ENCODE data around the gene CX3CR1. TPM values are rescaled to one million over a fixed set of nuclear protein-coding genes. Genes with fewer than 3 reads are reported as not detected.

The CX3CR1 gene
- total RNA-seq, 1 experiment from 2014 or later = not detected

- intact Hi-C loops (cut with micrococcal nuclease; ENCODE audit: unreplicated experiment) = no loop called here
- CTCF ChIA-PET = no interaction called here
- in situ Hi-C loops (cut with HindIII; ENCODE audit: low pct_unique_long_range_greater_than_20kb, low sequenced_read_pairs) = no loop called here
- Histone ChIP-seq H3K4me3 (ENCODE audit: low read depth in 2 of 2, low read length in 2 of 2) (no peak overlapping the region), H3K4me1 (ENCODE audit: control insufficient read depth, insufficient read depth, low read length) (no peaks in the 10 kb centered on the region), H3K9me3 (ENCODE audit: control insufficient read depth, insufficient read depth, low read depth, low read length) (no peaks in the 10 kb centered on the region), H3K36me3 (ENCODE audit: control insufficient read depth, insufficient read depth, low read length) (no peaks in the 10 kb centered on the region), H3K27ac (ENCODE audit: low read length) (no peak overlapping the region), H3K27me3 (ENCODE audit: control insufficient read depth, insufficient read depth, low read length) (peaks cover 11% of the 10 kb centered on the region)
- no peak for ATAC-seq
- TF ChIP-seq TCF7L2 (IDR thresholded peaks at IDR 0.05; ENCODE audit: low read depth, low read length) (no peak), CTCF (IDR thresholded peaks at IDR 0.05) (no peak), SIN3A (IDR thresholded peaks at IDR 0.05; ENCODE audit: borderline replicate concordance, insufficient read depth, low read depth, low read length) (no peak), POLR2AphosphoS5 (IDR thresholded peaks at IDR 0.05; ENCODE audit: low read depth, low read length) (no peak), REST (IDR thresholded peaks at IDR 0.05; ENCODE audit: insufficient read depth in 1 of 2, low read depth in 2 of 2, low read length in 1 of 2) (no peak)
- no TSS peak for BruUV-seq (replicated peaks)
- DNase-seq (ENCODE audit: low read depth, low spot score) = no peak
- POLR2A ChIA-PET = no interaction called here
Observed at GRCh38 chr3:39263576-39263975, 16.3 kb downstream of the CX3CR1 start.

GRCh38 chr3:39262846-39263245, 17.0 kb downstream of the CX3CR1 start:
- H3K4me3 ChIP-seq (ENCODE audit: low read depth in 2 of 2, low read length in 2 of 2) = no peak overlapping the region
- in situ Hi-C loops (cut with HindIII; ENCODE audit: low pct_unique_long_range_greater_than_20kb, low sequenced_read_pairs) = no loop called here
- TF ChIP-seq SIN3A (IDR thresholded peaks at IDR 0.05; ENCODE audit: borderline replicate concordance, insufficient read depth, low read depth, low read length) = no peak
- ATAC-seq = no peak
- ChIA-PET CTCF (no interaction called here), POLR2A (no interaction called here)
- H3K27me3 ChIP-seq (ENCODE audit: control insufficient read depth, insufficient read depth, low read length) = peaks cover 11% of the 10 kb centered on the region
- no peak for DNase-seq (ENCODE audit: low read depth, low spot score)
- no TSS peak for BruUV-seq (replicated peaks)
- H3K27ac ChIP-seq (ENCODE audit: low read length) = no peak overlapping the region
- H3K36me3 ChIP-seq (ENCODE audit: control insufficient read depth, insufficient read depth, low read length) = no peaks in the 10 kb centered on the region
- no peaks in the 10 kb centered on the region for H3K4me1 ChIP-seq (ENCODE audit: control insufficient read depth, insufficient read depth, low read length)
- intact Hi-C loops (cut with micrococcal nuclease; ENCODE audit: unreplicated experiment) = no loop called here
- no peaks in the 10 kb centered on the region for H3K9me3 ChIP-seq (ENCODE audit: control insufficient read depth, insufficient read depth, low read depth, low read length)

- H3K4me3 ChIP-seq (ENCODE audit: low read depth in 2 of 2, low read length in 2 of 2) = no peak overlapping the region
- no peaks in the 10 kb centered on the region for H3K36me3 ChIP-seq (ENCODE audit: control insufficient read depth, insufficient read depth, low read length)
- DNase-seq (ENCODE audit: low read depth, low spot score) (no peak), ATAC-seq (no peak)
- H3K4me1 ChIP-seq (ENCODE audit: control insufficient read depth, insufficient read depth, low read length) = no peaks in the 10 kb centered on the region
- H3K27me3 ChIP-seq (ENCODE audit: control insufficient read depth, insufficient read depth, low read length) = peaks cover 11% of the 10 kb centered on the region
- TF ChIP-seq SIN3A (IDR thresholded peaks at IDR 0.05; ENCODE audit: borderline replicate concordance, insufficient read depth, low read depth, low read length) = no peak
- no peak for TF ChIP-seq TCF7L2 (IDR thresholded peaks at IDR 0.05; ENCODE audit: low read depth, low read length)
- TF ChIP-seq REST (IDR thresholded peaks at IDR 0.05; ENCODE audit: insufficient read depth in 1 of 2, low read depth in 2 of 2, low read length in 1 of 2) = no peak
- TF ChIP-seq POLR2AphosphoS5 (IDR thresholded peaks at IDR 0.05; ENCODE audit: low read depth, low read length) = no peak
- TF ChIP-seq CTCF (IDR thresholded peaks at IDR 0.05) = no peak
- CTCF ChIA-PET = no interaction called here
- no peak overlapping the region for H3K27ac ChIP-seq (ENCODE audit: low read length)
- intact Hi-C loops (cut with micrococcal nuclease; ENCODE audit: unreplicated experiment) = no loop called here
- H3K9me3 ChIP-seq (ENCODE audit: control insufficient read depth, insufficient read depth, low read depth, low read length) = no peaks in the 10 kb centered on the region
- in situ Hi-C loops (cut with HindIII; ENCODE audit: low pct_unique_long_range_greater_than_20kb, low sequenced_read_pairs) = no loop called here
- POLR2A ChIA-PET = no interaction called here
- BruUV-seq (replicated peaks) = no TSS peak
Observed at GRCh38 chr3:39261726-39262125, 18.1 kb downstream of the CX3CR1 start.

Data from Panc1 (cell line).